Subcutaneous abdominal adipose tissue (tissue), 5 donors: ENCODE data around the gene CDH15.

Source experiments
- H3K27ac ChIP-seq: one replicate; pipeline ENCODE4 v1.7.0; 2013; ENCODE audit warnings: low read depth, mild to moderate bottlenecking, inconsistent platforms, low read length, moderate library complexity
- H3K27me3 ChIP-seq, 5 donors: one replicate each; pipeline ENCODE4 v1.7.0; 2013; ENCODE audit warnings: low read length in 5 of 5, inconsistent platforms in 1 of 5; ENCODE audit not compliant: control insufficient read depth in 5 of 5, insufficient read depth in 4 of 5
- H3K36me3 ChIP-seq, 5 donors: one replicate each; pipeline ENCODE4 v1.7.0; 2013; ENCODE audit warnings: low read length in 5 of 5; ENCODE audit not compliant: control insufficient read depth in 5 of 5, insufficient read depth in 5 of 5
- H3K4me1 ChIP-seq, 5 donors: one replicate each; pipeline ENCODE4 v1.7.0; 2013; ENCODE audit warnings: low read length in 5 of 5, mild to moderate bottlenecking in 3 of 5, moderate library complexity in 1 of 5; ENCODE audit not compliant: control insufficient read depth in 5 of 5, insufficient read depth in 5 of 5
- H3K4me3 ChIP-seq, 5 donors: one replicate each; pipeline ENCODE4 v1.7.0; 2013; ENCODE audit warnings: low read length in 5 of 5, low read depth in 1 of 5
- H3K9ac ChIP-seq, 5 donors: one replicate each; pipeline ENCODE4 v1.7.0; 2013; ENCODE audit warnings: low read length in 5 of 5, mild to moderate bottlenecking in 4 of 5, moderate library complexity in 3 of 5
- H3K9me3 ChIP-seq, 5 donors: one replicate each; pipeline ENCODE4 v1.7.0; 2013; ENCODE audit warnings: low read length in 5 of 5; ENCODE audit not compliant: control insufficient read depth in 5 of 5
- donor health status: healthy.
- donor health status: healthy.
- donor health status: healthy.
- donor health status: healthy.
- donor health status: healthy.

Gene CDH15

DNA sequence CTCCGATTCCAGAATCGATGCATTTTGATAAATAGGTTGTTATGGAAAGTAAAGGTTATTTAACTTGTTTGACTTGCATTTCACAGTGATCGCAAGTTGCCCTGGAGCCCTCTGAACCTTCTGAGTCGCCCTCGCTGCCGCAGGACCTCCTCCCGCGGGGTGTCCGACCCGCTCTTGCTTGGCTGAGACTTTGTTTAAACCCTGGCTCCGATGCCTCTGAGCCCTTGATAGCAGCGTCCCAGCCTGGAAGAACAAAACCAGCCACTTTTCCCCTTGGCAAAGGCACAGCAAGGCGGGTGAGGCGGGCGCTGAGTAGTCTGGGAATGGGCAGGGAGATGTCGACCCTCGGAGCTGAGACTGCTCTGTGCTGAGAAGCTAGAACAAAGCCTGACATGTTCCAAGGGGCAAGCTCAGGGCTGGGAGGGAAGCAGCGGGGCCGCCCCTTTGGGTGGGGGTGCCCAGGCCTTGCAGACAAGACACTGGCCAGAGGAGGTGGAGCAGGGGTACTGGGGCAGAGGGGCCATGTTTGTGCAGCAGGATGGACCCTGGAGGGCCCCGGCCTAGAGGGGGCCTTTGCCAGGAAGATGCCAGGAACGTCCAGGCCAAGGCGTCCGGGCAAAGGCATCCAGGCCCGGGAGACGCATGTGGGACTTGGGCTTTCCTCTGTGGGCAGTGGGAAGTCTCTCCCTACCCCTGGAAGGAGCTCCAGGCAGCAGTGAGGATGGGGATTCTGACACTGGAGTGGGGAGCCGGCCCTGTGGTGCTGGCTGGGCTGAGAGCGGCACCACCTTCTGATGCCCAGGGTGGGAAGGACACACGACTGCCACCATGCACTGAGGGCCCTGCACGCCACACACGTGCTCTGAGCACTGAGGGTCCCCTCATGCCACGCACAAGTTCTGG is 30.3 kb upstream of the CDH15 start:
- peaks cover 0 to 94% (median 71%) of the 10 kb centered on the region in 5 donors for H3K36me3 ChIP-seq

DNA sequence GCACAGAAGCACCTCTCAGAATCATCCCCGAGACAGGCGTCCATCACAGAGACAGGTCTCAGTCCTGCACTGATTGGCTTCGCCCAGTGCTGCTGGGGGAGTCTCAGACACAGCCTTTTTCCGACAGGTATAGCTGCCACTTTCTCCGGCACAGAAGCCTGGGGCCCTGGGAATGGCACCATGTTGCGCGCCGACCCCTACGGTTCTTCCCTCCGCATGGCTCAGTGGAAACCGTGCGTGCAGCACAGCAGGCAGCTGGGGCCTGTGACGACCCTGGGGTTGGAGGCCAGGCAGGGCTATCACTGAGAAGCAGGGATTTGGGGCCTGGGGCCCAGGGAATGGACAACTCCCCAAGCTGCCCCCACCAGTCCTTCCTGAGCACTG is 29.7 kb upstream of the CDH15 start:
- Histone ChIP-seq H3K4me3 (no peak overlapping the region), H3K36me3 (peaks cover 0 to 92% (median 69%) of the 10 kb centered on the region in 5 donors), H3K9me3 (no peaks in the 10 kb centered on the region), H3K4me1 (no peaks in the 10 kb centered on the region), H3K27ac (no peak overlapping the region), H3K27me3 (no peaks in the 10 kb centered on the region), H3K9ac (no peak overlapping the region)

More for the DNA sequence above, 30.3 kb upstream of the CDH15 start:
- Histone ChIP-seq H3K4me1 (no peaks in the 10 kb centered on the region), H3K9me3 (no peaks in the 10 kb centered on the region), H3K27me3 (no peaks in the 10 kb centered on the region), H3K9ac (no peak overlapping the region), H3K4me3 (no peak overlapping the region), H3K27ac (no peak overlapping the region)

DNA sequence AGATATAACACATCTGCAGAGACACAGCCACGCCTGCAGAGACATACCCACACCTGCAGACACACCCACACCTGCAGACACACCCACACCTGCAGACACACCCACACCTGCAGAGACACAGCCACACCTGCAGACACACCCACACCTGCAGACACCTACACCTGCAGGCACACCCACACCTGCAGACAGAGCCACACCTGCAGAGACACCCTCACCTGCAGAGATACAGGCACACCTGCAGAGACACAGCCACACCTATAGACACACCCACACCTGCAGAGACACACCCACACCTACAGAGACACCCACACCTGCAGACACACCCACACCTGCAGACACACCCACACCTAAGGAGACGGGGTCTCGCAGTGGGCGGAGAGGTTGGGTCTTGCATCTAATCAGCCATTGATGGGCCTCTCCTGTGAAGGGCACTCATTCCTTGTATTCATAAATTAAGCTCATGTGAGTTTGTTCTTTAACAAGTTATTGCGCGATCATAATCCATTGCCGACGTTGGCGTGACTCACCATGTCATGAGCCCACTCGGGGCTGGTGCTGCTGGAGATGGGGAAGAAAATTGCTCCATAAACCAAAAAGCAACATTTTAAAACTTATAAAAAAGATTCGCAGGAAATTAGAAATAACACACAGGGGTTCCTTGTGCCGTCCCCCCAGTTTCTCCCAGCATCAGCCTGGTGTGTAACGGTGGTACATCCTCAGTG is 28.9 kb upstream of the CDH15 start:
- H3K27me3 ChIP-seq: no peaks in the 10 kb centered on the region
- no peak overlapping the region for H3K27ac ChIP-seq
- no peak overlapping the region for H3K9ac ChIP-seq
- H3K4me1 ChIP-seq: no peaks in the 10 kb centered on the region
- no peaks in the 10 kb centered on the region for H3K9me3 ChIP-seq
- H3K36me3 ChIP-seq: peaks cover 0 to 89% (median 69%) of the 10 kb centered on the region in 5 donors
- no peak overlapping the region for H3K4me3 ChIP-seq

DNA sequence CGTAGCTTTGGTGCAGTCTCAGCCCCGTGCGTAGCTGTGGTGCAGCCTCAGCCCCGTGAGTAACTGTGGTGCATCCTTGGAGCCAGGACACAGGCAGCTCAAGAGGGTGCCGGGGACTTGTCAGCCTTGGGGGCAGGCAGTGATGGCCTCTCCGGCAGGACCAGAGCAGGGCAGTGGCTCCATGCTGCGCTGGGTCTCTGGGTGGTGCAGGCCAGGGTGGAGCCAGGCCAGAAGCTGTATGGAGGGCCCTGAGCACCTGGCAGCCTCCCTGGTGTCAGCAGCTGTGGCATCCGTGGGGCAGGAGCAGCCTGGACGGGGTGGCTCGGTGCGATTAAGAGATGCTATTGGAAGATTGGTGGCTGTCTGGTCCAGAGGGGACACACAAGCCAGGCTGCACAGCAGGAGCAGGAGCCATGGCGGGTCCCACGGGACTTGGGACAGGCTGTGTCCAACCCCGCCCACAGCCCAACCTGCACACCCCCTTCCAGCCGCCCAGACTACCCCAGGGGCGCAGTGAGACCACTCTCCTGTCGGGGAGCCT is 28.3 kb upstream of the CDH15 start:
- Histone ChIP-seq H3K4me3 (no peak overlapping the region), H3K27me3 (no peaks in the 10 kb centered on the region), H3K36me3 (peaks cover 0 to 84% (median 64%) of the 10 kb centered on the region in 5 donors), H3K27ac (no peak overlapping the region), H3K9me3 (no peaks in the 10 kb centered on the region), H3K4me1 (no peaks in the 10 kb centered on the region), H3K9ac (no peak overlapping the region)

DNA sequence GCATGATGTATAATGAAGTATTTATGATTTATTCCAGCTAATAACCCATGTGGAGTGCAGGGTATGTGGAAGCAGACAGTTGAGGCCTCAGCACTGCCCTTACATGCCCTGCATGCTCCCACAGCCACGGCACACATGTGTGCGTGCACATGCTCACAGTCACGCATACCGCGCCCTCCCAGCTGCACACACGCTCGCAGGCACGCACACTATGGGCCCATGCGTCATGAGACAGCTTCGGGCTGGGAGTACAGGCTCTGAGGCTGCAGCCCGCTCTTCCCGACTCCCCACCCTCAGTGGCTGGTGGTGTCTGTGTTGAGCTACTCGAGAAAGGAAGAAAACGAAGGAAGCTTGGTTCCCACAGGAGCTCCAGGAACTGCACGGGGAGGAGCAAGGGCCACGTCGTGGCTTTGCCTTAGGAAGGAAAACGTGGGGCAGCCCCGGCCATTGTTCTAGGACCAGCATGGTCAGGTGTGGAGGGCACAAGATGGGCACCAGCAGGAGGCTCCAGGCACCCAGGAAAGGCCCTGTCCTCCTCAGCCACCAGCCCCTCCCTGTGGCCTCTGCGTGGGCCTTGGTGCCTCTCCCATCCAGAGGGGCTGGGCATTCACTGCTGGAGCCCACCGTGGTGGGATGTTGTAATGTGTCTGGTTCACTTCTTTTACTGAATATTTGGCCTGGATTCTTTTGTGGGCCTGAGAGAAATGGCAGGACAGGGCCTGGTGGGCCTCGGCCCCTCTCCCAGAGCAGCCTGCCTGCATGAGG is 27.5 kb upstream of the CDH15 start:
- H3K9ac ChIP-seq: no peak overlapping the region
- no peak overlapping the region for H3K4me3 ChIP-seq
- H3K4me1 ChIP-seq: no peaks in the 10 kb centered on the region
- H3K27ac ChIP-seq: no peak overlapping the region
- H3K36me3 ChIP-seq: peaks cover 0 to 83% (median 61%) of the 10 kb centered on the region in 5 donors
- H3K27me3 ChIP-seq: no peaks in the 10 kb centered on the region
- H3K9me3 ChIP-seq: no peaks in the 10 kb centered on the region

DNA sequence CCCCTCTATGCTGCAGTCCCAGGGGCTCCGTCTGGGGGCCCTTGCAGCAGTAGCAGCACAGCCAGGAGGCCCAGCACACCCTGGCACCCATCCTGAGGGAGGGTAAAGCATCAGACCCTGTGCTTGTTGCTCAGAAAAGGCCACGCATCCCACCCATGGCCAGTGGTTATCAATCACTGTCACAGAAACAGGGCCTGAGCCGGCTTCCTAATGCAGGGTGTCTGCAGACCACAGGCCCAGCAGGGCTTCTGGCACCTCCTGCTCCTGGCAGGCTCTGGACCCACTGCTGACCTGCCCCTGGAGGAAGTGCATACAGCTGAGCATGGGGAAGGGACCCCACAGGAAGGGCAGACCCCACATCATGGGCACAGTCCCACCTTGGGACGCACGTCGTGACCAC is 26.9 kb upstream of the CDH15 start:
- H3K9me3 ChIP-seq: peaks cover 0 to 5% (median 0%) of the 10 kb centered on the region in 5 donors
- H3K36me3 ChIP-seq: peaks cover 0 to 86% (median 61%) of the 10 kb centered on the region in 5 donors
- no peak overlapping the region for H3K27ac ChIP-seq
- H3K4me1 ChIP-seq: no peaks in the 10 kb centered on the region
- no peak overlapping the region for H3K4me3 ChIP-seq
- H3K9ac ChIP-seq: no peak overlapping the region
- H3K27me3 ChIP-seq: no peaks in the 10 kb centered on the region

DNA sequence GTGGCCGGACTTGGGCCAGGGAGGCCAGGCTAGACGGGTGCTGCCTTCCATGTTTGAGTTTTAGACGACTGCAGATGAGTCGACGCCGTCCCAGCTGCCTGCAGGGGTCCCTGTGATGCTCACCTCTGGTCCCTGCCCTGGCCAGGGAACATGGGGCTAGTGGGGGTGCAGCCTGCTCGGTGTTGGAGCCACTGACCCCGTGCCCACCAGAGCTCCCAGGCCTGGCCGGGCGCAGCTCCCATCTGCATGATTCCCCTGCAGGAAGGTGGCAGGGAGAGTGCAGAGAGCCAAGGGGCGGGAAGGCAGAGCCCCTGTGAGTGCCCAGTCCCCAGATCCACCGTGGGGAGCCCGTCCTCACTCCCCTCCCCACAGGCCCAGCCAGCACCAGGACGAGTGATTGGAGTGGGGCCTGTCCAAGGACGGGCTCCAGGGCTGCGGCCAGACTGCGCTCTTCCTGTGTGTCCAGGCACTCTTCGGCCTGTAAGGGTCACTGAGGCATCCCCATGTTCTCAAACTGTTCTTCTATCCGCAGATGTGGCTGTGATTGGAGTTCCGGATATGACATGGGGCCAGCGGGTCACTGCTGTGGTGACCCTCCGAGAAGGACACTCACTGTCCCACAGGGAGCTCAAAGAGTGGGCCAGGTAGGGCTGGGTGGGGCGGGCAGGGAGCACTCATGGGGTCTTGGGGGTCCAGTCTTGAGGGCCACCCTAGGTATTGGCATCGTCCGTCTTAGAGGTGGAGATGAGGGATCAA is 26.0 kb upstream of the CDH15 start:
- H3K9me3 ChIP-seq: peaks cover 0 to 6% (median 0%) of the 10 kb centered on the region in 5 donors
- H3K27me3 ChIP-seq: no peaks in the 10 kb centered on the region
- no peak overlapping the region for H3K9ac ChIP-seq
- peaks cover 0 to 86% (median 61%) of the 10 kb centered on the region in 5 donors for H3K36me3 ChIP-seq
- H3K4me3 ChIP-seq: no peak overlapping the region
- no peaks in the 10 kb centered on the region for H3K4me1 ChIP-seq
- H3K27ac ChIP-seq: no peak overlapping the region

DNA sequence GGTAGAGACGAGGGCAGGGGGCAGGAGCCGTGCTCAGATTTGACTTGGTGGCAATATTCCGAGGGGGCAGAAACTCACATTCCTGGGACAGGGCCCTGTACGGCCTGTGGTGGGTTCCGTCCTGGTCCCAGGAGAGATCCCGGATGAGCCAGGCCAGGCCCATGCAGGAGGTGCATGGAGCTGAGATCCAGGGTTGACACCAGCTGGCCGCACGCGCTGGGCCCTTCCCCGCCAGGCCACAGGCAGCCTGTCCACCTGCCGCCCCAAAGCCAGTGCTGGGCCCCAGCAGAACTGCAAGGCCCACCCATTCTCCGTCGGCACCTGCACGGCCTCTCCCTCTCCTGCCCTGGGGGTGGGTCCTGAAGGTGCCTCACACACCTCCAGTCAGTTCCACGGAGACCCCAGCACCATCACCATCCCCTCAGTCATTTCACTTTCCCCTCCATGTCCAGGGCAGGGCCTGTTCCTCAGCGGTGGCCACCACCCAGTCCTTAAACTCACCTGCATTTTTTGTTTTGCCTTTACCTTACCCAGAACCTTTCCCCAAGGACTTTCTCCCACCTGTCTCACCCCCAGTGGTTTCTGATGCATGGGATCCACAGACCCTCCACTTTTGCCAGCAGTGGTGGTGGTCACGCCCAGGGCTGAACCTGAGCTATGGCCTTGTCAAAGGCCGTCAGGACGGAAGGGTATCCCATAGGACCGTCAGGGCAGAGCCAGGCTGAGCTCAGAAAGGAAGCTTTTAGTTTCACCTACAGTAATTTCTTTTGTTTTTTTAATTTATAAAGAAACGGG is 25.1 kb upstream of the CDH15 start:
- no peaks in the 10 kb centered on the region for H3K27me3 ChIP-seq
- H3K4me1 ChIP-seq: no peaks in the 10 kb centered on the region
- no peak overlapping the region for H3K9ac ChIP-seq
- no peak overlapping the region for H3K27ac ChIP-seq
- no peak overlapping the region for H3K4me3 ChIP-seq
- H3K36me3 ChIP-seq: peaks cover 3 to 85% (median 60%) of the 10 kb centered on the region in 5 donors
- H3K9me3 ChIP-seq: peaks cover 0 to 6% (median 0%) of the 10 kb centered on the region in 5 donors
